K562 (cell line): ENCODE measurements around the gene ENPP7.

Source experiments
- CBX8 ChIP-seq: fragments of 200-600 bp; sonication (generic); IDR thresholded peaks from 2 replicates; pipeline ENCODE4 v1.6.1; 2012; ENCODE audit warnings: borderline replicate concordance, mixed run types, low read depth, mild to moderate bottlenecking, moderate library complexity, mixed read lengths, low read length, control low read depth, inconsistent platforms; ENCODE audit not compliant: poor library complexity, severe bottlenecking; ENCODE audit errors: extremely low read depth
- CTCF ChIP-seq, 3 experiments: IDR thresholded peaks in 2 of 3; conservative IDR thresholded peaks in 1 of 3; 2 replicates each; pipeline ENCODE4 v1.5.1; 2011 to 2012; ENCODE audit warnings: low read length in 3 of 3, mild to moderate bottlenecking in 3 of 3, control low read depth in 2 of 3, improper control_type of control experiment in 1 of 3, inconsistent platforms in 1 of 3, low read depth in 1 of 3, mixed read lengths in 1 of 3, moderate library complexity in 1 of 3; ENCODE audit not compliant: insufficient read depth in 2 of 3
- ETV6 ChIP-seq, 3 experiments: fragments of 150-350 bp in 1 of 3; sonication (generic) in 1 of 3; formaldehyde crosslinking in 1 of 3; IDR thresholded peaks; 2 replicates each; pipeline versions ENCODE4 v1.6.1 to v1.8.0; 2014 to 2022; ENCODE audit warnings: borderline replicate concordance in 2 of 3, low read depth in 2 of 3, antibody characterized with exemption in 1 of 3, low read length in 1 of 3, mild to moderate bottlenecking in 1 of 3, missing genetic modification reagents in 1 of 3
- EZH2 ChIP-seq: IDR thresholded peaks from 2 replicates; pipeline ENCODE4 v1.6.1; 2012; ENCODE audit warnings: low read depth, mild to moderate bottlenecking, inconsistent platforms, low read length, borderline replicate concordance
- KDM1A ChIP-seq, 2 experiments: fragments of 450-650 bp; IDR thresholded peaks; 2 replicates each; pipeline ENCODE4 v1.6.1; 2016; ENCODE audit warnings: mild to moderate bottlenecking in 2 of 2
- MYC ChIP-seq, 2 experiments: fragments of 250-450 bp in 1 of 2; sonication (Bioruptor Pico) in 1 of 2; IDR thresholded peaks; 2 replicates each; pipeline versions ENCODE4 v1.5.1 to v1.6.1; 2012 to 2021; ENCODE audit warnings: low read depth in 2 of 2, borderline replicate concordance in 1 of 2, improper control_type of control experiment in 1 of 2, low read length in 1 of 2, mild to moderate bottlenecking in 1 of 2, moderate library complexity in 1 of 2
- PATZ1 ChIP-seq: fragments of 250-450 bp; sonication (Bioruptor Pico); IDR thresholded peaks from 2 replicates; pipeline ENCODE4 v1.5.0; 2020; ENCODE audit warnings: mild to moderate bottlenecking, borderline replicate concordance
- SMC3 ChIP-seq: conservative IDR thresholded peaks from 2 replicates; pipeline ENCODE4 v1.6.1; 2011; ENCODE audit warnings: low read depth, low read length, improper control_type of control experiment; ENCODE audit not compliant: insufficient read depth
- SRF ChIP-seq, 2 experiments: fragments of 250-450, 450-650 bp in 1 of 2; sonication (Bioruptor Pico) in 1 of 2; sonication (generic) in 1 of 2; formaldehyde crosslinking; IDR thresholded peaks; 2 replicates each; pipeline versions ENCODE4 v1.5.0 to v1.5.1; 2020 to 2022; ENCODE audit warnings: mild to moderate bottlenecking in 1 of 2, missing genetic modification reagents in 1 of 2
- TRIM24 ChIP-seq, 2 experiments: fragments of 450-650 bp; IDR thresholded peaks; 2 replicates each; pipeline ENCODE4 v1.6.1; 2016
- ZBTB1 ChIP-seq: sonication (generic); formaldehyde crosslinking; IDR thresholded peaks from 2 replicates; pipeline ENCODE4 v1.8.1; 2023; ENCODE audit warnings: missing genetic modification reagents, low read depth, mild to moderate bottlenecking, borderline replicate concordance
- ZNF146 ChIP-seq: IDR thresholded peaks from one replicate; pipeline ENCODE4 v1.6.1; 2018; ENCODE audit warnings: missing compliant biosample characterization; ENCODE audit not compliant: unreplicated experiment
- ZNF318 ChIP-seq, 2 experiments: fragments of 450-650 bp; IDR thresholded peaks; 2 replicates each; pipeline ENCODE4 v1.6.1; 2016; ENCODE audit warnings: mild to moderate bottlenecking in 2 of 2, borderline replicate concordance in 1 of 2, low read depth in 1 of 2, moderate library complexity in 1 of 2

GRCh38 chr17:79758271-79758670 lies 27.5 kb downstream of the ENPP7 start:
- TF ChIP-seq TRIM24 (IDR thresholded peaks at IDR 0.05), result no peak
- no peak for TF ChIP-seq ZBTB1 (CRISPR knock-in tag)
- no peak for TF ChIP-seq SRF (CRISPR knock-in tag; IDR thresholded peaks at IDR 0.05)
- TF ChIP-seq EZH2, result no peak
- TF ChIP-seq SMC3, result no peak
- TF ChIP-seq ETV6 (IDR thresholded peaks at IDR 0.05; ENCODE audit: borderline replicate concordance in 1 of 2, low read depth in 2 of 2, low read length in 1 of 2), result no peak
- no peak for TF ChIP-seq ETV6 (CRISPR knock-in tag; IDR thresholded peaks at IDR 0.05; ENCODE audit: borderline replicate concordance)
- TF ChIP-seq PATZ1 (CRISPR knock-in tag), result no peak
- no peak for TF ChIP-seq MYC (IDR thresholded peaks at IDR 0.05; ENCODE audit: low read depth, low read length)
- no peak for TF ChIP-seq MYC (CRISPR knock-in tag; IDR thresholded peaks at IDR 0.05; ENCODE audit: borderline replicate concordance, low read depth)
- TF ChIP-seq CBX8, result no peak
- TF ChIP-seq ZNF318 (IDR thresholded peaks at IDR 0.05; ENCODE audit: borderline replicate concordance in 1 of 2, low read depth in 1 of 2), result no peak
- TF ChIP-seq CTCF (IDR thresholded peaks at IDR 0.05 in 2 of 3, conservative IDR thresholded peaks at IDR 0.05 in 1 of 3; ENCODE audit: insufficient read depth in 2 of 3, low read depth in 1 of 3, low read length in 3 of 3), result no peak
- TF ChIP-seq ZNF146, result no peak
- no peak for TF ChIP-seq KDM1A (IDR thresholded peaks at IDR 0.05)
